ENCODE measurements around the gene CTSO. TPM values are rescaled to one million over a fixed set of nuclear protein-coding genes. Genes with fewer than 3 reads are reported as not detected.
"Not testable (repeated sequence)": the region's sequence is repeated elsewhere in the genome, so short reads cannot be mapped to it uniquely, and the experiment has no call there.

Gene CTSO
- total RNA-seq, 1 donor from 2014 or later, result 0.87 TPM

GRCh38 chr4:155946486-155946885 is 7.2 kb downstream of the CTSO start:
- Mint-ChIP-seq H3K27ac (no peak overlapping the region), H3K4me3 (ENCODE audit: low read depth) (no peak overlapping the region), H3K36me3 (ENCODE audit: low read depth) (no peaks in the 10 kb centered on the region), H3K4me1 (ENCODE audit: low read depth) (no peaks in the 10 kb centered on the region), H3K9me3 (no peaks in the 10 kb centered on the region), H3K27me3 (ENCODE audit: low read depth) (no peaks in the 10 kb centered on the region)
- no peak for DNase-seq (ENCODE audit: low spot score)
- intact Hi-C loops (cut with micrococcal nuclease), result no loop called here

GRCh38 chr4:155944516-155944915 is 9.2 kb downstream of the CTSO start:
- intact Hi-C loops (cut with micrococcal nuclease), result no loop called here
- DNase-seq (ENCODE audit: low spot score), result no peak
- no peak overlapping the region for H3K4me3 Mint-ChIP-seq (ENCODE audit: low read depth)
- H3K27me3 Mint-ChIP-seq (ENCODE audit: low read depth), result no peaks in the 10 kb centered on the region
- no peak overlapping the region for H3K27ac Mint-ChIP-seq
- H3K36me3 Mint-ChIP-seq (ENCODE audit: low read depth), result no peaks in the 10 kb centered on the region
- H3K4me1 Mint-ChIP-seq (ENCODE audit: low read depth), result no peaks in the 10 kb centered on the region
- no peaks in the 10 kb centered on the region for H3K9me3 Mint-ChIP-seq

GRCh38 chr4:155943605-155944291 is 9.9 kb downstream of the CTSO start:
- no peaks in the 10 kb centered on the region for H3K36me3 Mint-ChIP-seq (ENCODE audit: low read depth)
- H3K4me3 Mint-ChIP-seq (ENCODE audit: low read depth), result no peak overlapping the region
- no peaks in the 10 kb centered on the region for H3K4me1 Mint-ChIP-seq (ENCODE audit: low read depth)
- H3K9me3 Mint-ChIP-seq, result no peaks in the 10 kb centered on the region
- DNase-seq (ENCODE audit: low spot score), result no peak
- H3K27me3 Mint-ChIP-seq (ENCODE audit: low read depth), result no peaks in the 10 kb centered on the region
- intact Hi-C loops (cut with micrococcal nuclease), result no loop called here
- no peak overlapping the region for H3K27ac Mint-ChIP-seq

- no peak overlapping the region for H3K4me3 Mint-ChIP-seq (ENCODE audit: low read depth)
- no peak for DNase-seq (ENCODE audit: low spot score)
- no peaks in the 10 kb centered on the region for H3K36me3 Mint-ChIP-seq (ENCODE audit: low read depth)
- H3K9me3 Mint-ChIP-seq, result no peaks in the 10 kb centered on the region
- intact Hi-C loops (cut with micrococcal nuclease), result no loop called here
- no peak overlapping the region for H3K27ac Mint-ChIP-seq
- no peaks in the 10 kb centered on the region for H3K4me1 Mint-ChIP-seq (ENCODE audit: low read depth)
- no peaks in the 10 kb centered on the region for H3K27me3 Mint-ChIP-seq (ENCODE audit: low read depth)
Observed at GRCh38 chr4:155941820-155942219, 11.8 kb downstream of the CTSO start.

GRCh38 chr4:155941085-155941790 is 12.4 kb downstream of the CTSO start:
- Mint-ChIP-seq H3K27ac (no peak overlapping the region), H3K4me1 (ENCODE audit: low read depth) (no peaks in the 10 kb centered on the region), H3K36me3 (ENCODE audit: low read depth) (no peaks in the 10 kb centered on the region), H3K4me3 (ENCODE audit: low read depth) (no peak overlapping the region), H3K9me3 (no peaks in the 10 kb centered on the region), H3K27me3 (ENCODE audit: low read depth) (no peaks in the 10 kb centered on the region)
- intact Hi-C loops (cut with micrococcal nuclease), result no loop called here
- no peak for DNase-seq (ENCODE audit: low spot score)

GRCh38 chr4:155935389-155935986 is 18.2 kb downstream of the CTSO start:
- no peak for DNase-seq (ENCODE audit: low spot score)
- Mint-ChIP-seq H3K27ac (no peak overlapping the region), H3K4me1 (ENCODE audit: low read depth) (no peaks in the 10 kb centered on the region), H3K27me3 (ENCODE audit: low read depth) (no peaks in the 10 kb centered on the region), H3K9me3 (no peaks in the 10 kb centered on the region), H3K4me3 (ENCODE audit: low read depth) (no peak overlapping the region), H3K36me3 (ENCODE audit: low read depth) (no peaks in the 10 kb centered on the region)
- intact Hi-C loops (cut with micrococcal nuclease), result no loop called here

- DNase-seq (ENCODE audit: low spot score); H3K4me3 Mint-ChIP-seq (ENCODE audit: low read depth); H3K9me3 Mint-ChIP-seq; H3K27me3 Mint-ChIP-seq (ENCODE audit: low read depth); intact Hi-C loops (cut with micrococcal nuclease); H3K27ac Mint-ChIP-seq; H3K36me3 Mint-ChIP-seq (ENCODE audit: low read depth); H3K4me1 Mint-ChIP-seq (ENCODE audit: low read depth): not testable (repeated sequence)
Observed at GRCh38 chr4:155934634-155935033, 19.0 kb downstream of the CTSO start.

- intact Hi-C loops (cut with micrococcal nuclease), result no loop called here
- DNase-seq (ENCODE audit: low spot score), result no peak
- H3K27me3 Mint-ChIP-seq (ENCODE audit: low read depth), result no peaks in the 10 kb centered on the region
- no peaks in the 10 kb centered on the region for H3K9me3 Mint-ChIP-seq
- no peak overlapping the region for H3K27ac Mint-ChIP-seq
- H3K36me3 Mint-ChIP-seq (ENCODE audit: low read depth), result no peaks in the 10 kb centered on the region
- H3K4me3 Mint-ChIP-seq (ENCODE audit: low read depth), result no peak overlapping the region
- H3K4me1 Mint-ChIP-seq (ENCODE audit: low read depth), result no peaks in the 10 kb centered on the region
Observed at GRCh38 chr4:155931634-155932033, 22.0 kb downstream of the CTSO start.

GRCh38 chr4:155930330-155930729 is 23.3 kb downstream of the CTSO start:
- intact Hi-C loops (cut with micrococcal nuclease), result no loop called here
- no peak for DNase-seq (ENCODE audit: low spot score)
- H3K27me3 Mint-ChIP-seq (ENCODE audit: low read depth), result no peaks in the 10 kb centered on the region

GRCh38 chr4:155929833-155930232 is 23.8 kb downstream of the CTSO start:
- H3K4me1 Mint-ChIP-seq (ENCODE audit: low read depth), result no peaks in the 10 kb centered on the region
- H3K27me3 Mint-ChIP-seq (ENCODE audit: low read depth), result no peaks in the 10 kb centered on the region
- no peak overlapping the region for H3K4me3 Mint-ChIP-seq (ENCODE audit: low read depth)
- intact Hi-C loops (cut with micrococcal nuclease), result no loop called here
- no peaks in the 10 kb centered on the region for H3K9me3 Mint-ChIP-seq
- DNase-seq (ENCODE audit: low spot score), result no peak
- H3K27ac Mint-ChIP-seq, result no peak overlapping the region
- no peaks in the 10 kb centered on the region for H3K36me3 Mint-ChIP-seq (ENCODE audit: low read depth)

More at GRCh38 chr4:155930330-155930729, 23.3 kb downstream of the CTSO start:
- H3K9me3 Mint-ChIP-seq, result no peaks in the 10 kb centered on the region
- H3K4me1 Mint-ChIP-seq (ENCODE audit: low read depth), result no peaks in the 10 kb centered on the region
- H3K4me3 Mint-ChIP-seq (ENCODE audit: low read depth), result no peak overlapping the region
- H3K27ac Mint-ChIP-seq, result no peak overlapping the region
- no peaks in the 10 kb centered on the region for H3K36me3 Mint-ChIP-seq (ENCODE audit: low read depth)

- H3K36me3 Mint-ChIP-seq (ENCODE audit: low read depth), result no peaks in the 10 kb centered on the region
- H3K27ac Mint-ChIP-seq, result no peak overlapping the region
- no peaks in the 10 kb centered on the region for H3K4me1 Mint-ChIP-seq (ENCODE audit: low read depth)
- no peak overlapping the region for H3K4me3 Mint-ChIP-seq (ENCODE audit: low read depth)
- DNase-seq (ENCODE audit: low spot score), result no peak
- H3K9me3 Mint-ChIP-seq, result no peaks in the 10 kb centered on the region
- intact Hi-C loops (cut with micrococcal nuclease), result no loop called here
- H3K27me3 Mint-ChIP-seq (ENCODE audit: low read depth), result no peaks in the 10 kb centered on the region
Observed at GRCh38 chr4:155924637-155925036, 29.0 kb downstream of the CTSO start.

GRCh38 chr4:155921597-155921996 is 32.1 kb downstream of the CTSO start:
- H3K9me3 Mint-ChIP-seq, result no peaks in the 10 kb centered on the region
- intact Hi-C loops (cut with micrococcal nuclease), result no loop called here
- no peak overlapping the region for H3K27ac Mint-ChIP-seq
- H3K4me3 Mint-ChIP-seq (ENCODE audit: low read depth), result no peak overlapping the region
- DNase-seq (ENCODE audit: low spot score), result no peak
- H3K4me1 Mint-ChIP-seq (ENCODE audit: low read depth), result no peaks in the 10 kb centered on the region
- no peaks in the 10 kb centered on the region for H3K27me3 Mint-ChIP-seq (ENCODE audit: low read depth)
- no peaks in the 10 kb centered on the region for H3K36me3 Mint-ChIP-seq (ENCODE audit: low read depth)

- Mint-ChIP-seq H3K27ac (no peak overlapping the region), H3K4me3 (ENCODE audit: low read depth) (no peak overlapping the region), H3K9me3 (no peaks in the 10 kb centered on the region), H3K36me3 (ENCODE audit: low read depth) (no peaks in the 10 kb centered on the region), H3K27me3 (ENCODE audit: low read depth) (no peaks in the 10 kb centered on the region), H3K4me1 (ENCODE audit: low read depth) (no peaks in the 10 kb centered on the region)
- DNase-seq (ENCODE audit: low spot score), result no peak
- intact Hi-C loops (cut with micrococcal nuclease), result no loop called here
Observed at GRCh38 chr4:155914782-155915181, 38.9 kb downstream of the CTSO start.
